Activated CD4-positive, alpha-beta T cell treated with anti-CD3 and anti-CD28 coated beads, Interleukin-2, amount 50 U/mL, for 16 hours (primary cell): ENCODE data around the gene RAB12.
"Not testable (repeated sequence)": the region's sequence is repeated elsewhere in the genome, so short reads cannot be mapped to it uniquely, and the experiment has no call there.

Experiments
- DNase-seq: peaks from one replicate; pipeline ENCODE4 v3.0.0-alpha.2; 2020

RAB12 gene, protein sequence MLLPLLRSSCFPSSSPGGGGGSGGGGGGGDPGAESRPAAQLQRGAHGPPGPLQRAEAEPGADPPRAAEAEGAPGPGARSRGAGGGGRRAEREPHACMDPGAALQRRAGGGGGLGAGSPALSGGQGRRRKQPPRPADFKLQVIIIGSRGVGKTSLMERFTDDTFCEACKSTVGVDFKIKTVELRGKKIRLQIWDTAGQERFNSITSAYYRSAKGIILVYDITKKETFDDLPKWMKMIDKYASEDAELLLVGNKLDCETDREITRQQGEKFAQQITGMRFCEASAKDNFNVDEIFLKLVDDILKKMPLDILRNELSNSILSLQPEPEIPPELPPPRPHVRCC

DNA sequence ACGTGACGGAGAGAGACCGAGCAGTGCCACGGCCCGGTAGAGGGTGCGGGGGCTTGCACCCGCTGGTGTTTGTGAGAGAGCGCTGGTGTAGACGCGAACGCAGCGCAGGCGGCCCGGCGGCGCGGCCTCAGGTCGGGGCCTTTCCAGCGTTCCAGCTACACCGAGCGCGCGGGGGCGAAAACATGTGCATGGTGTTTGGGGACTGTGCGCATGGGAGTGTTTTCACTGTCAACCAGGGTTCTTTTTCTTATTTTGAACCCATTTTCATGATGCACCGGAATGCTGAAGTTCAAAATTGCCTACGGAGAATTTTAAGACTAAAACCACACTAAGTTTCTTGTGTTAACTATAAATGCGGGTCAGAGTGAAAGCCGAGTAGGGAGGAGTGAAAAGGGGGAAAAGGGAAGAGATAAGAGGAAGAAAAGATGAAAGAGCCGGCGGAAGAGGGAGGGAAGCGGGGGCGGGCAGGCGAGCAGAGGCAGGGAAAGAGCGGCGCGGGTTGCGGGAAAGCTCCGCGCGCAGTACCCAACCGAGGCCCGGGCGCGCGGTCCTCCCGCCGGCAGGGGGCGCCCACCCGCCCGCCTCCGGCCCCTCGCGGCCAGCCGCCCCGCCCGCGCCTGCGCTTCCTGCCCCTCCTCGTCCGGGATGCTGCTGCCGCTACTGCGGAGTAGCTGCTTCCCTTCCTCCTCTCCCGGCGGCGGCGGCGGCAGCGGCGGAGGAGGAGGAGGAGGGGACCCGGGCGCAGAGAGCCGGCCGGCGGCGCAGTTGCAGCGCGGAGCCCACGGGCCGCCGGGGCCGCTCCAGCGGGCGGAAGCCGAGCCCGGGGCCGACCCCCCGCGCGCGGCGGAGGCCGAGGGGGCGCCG lies at the start of gene RAB12:
TSS of gene RAB12 (plus strand) at position 643 of the 864 bp plus-strand sequence. CDS start at position 646, 3 bp downstream.
- peak; percentile 86 for DNase-seq

DNA sequence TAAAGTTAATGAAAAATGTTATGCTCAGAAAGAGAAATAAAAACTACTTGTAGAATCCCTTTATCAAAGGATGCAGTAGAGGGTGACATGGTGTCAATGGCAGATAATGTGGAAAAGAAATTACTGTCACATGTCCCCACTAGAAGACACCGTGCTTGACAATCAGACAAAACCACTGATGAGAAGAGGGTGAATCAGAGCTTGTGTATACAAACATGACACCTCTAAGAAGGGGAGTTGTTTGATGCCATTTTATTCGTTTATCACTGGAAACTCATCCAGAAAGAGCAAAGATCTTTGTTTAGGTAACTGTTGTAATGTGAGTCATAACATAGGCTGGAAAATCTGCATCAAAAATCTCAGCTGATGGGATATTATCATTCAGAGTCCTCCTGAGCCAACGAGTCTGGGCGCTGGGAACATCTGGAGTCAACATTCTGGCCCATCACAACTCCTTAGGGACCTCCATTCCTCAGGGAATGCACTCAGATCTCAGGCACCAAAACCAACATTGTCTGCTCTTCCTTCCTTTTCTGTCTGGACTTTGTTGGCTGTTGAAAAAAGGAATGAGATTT lies 49.5 kb upstream of the RAB12 start:
- no peak for DNase-seq

DNA sequence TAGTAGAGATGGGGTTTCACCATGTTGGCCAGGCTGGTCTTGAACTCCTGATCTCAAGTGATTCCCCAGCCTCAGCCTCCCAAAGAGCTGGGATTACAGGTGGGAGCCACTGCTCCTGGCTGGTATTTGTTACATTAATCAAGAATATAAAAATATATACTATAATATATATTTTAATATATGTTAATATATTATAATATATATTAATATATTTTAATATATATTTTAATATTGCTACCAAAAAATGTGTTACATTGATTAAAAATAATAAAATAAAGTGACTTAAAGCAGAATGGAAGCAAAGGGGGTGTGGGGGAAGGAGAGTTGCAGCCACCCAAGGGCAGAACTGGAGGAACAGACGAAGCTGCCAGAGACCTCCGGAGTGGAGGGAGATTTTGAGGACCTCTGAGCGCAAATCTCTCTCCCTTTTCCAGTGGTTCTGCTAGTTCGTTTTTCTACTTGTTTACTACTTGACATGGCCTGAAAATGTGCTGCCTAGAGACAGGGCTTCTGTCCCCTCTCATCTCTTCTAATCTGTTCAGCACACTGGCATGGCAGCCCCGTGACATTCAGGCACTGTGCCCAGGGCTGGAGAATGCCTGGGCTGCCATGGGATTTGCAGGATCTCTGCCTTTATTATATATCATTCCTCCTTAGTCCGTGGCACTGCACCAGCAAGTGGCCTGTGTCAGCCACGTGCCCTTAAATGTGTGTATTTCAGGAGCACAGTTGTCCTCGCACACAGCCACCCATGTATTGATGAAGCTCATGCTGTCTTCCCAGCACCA lies 47.9 kb upstream of the RAB12 start:
- DNase-seq: no peak

DNA sequence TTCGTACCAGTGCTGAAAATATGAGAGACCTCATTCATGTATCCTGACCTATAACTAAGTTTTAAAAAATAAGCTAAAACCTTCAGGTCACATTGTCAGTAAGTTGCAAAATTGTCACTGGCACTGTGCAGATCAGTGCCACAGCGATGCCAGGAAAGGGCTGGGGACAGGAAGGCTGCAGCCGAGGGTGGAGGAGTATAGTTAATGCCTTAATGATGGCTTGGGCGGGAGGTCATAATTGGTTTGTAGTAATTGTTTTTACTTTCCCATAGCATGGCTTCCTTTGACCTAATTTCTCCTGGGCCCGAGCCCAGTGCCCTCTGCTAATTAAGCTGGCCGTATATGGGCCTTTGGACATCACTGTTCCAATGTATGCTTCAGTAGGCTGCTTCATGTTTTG lies 47.2 kb upstream of the RAB12 start:
- no peak for DNase-seq

DNA sequence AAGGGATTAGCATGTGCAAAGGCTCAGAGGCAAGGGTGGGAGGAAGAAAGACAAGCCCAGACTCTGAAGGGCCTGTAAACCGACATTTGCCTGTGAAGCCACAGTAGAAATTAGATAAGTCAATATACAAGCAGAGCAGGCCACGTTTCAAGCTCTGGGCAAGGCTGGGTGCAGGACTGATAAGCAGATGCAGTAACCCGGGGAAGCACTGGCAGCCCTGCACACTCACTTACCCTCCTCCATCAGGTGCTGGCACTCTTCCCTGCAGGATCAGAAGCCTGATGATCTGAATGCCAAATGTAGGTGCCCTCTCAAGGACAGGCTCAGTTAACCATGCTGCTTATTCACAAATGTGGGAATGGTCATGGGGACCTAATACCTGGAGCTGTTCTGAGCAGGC lies 46.3 kb upstream of the RAB12 start:
- DNase-seq: no peak

DNA sequence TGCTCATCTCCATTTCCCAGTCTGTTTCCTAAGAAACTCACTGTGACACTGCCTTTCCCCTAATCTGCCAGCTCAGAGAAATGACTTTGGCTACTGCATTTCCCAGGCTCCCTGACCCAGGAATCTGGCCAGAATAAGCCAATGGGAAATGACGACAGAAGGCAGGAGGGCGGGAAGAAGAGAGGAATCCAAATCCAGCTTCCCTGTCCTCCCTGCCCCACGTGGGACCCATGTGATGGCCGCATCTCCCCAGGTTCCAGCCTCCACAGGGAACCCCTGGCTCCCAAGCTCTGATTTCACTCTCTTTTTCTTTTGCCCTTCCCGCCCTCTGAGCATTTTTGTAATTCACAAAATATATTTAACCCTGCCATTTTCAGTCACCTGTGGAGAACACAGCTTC lies 37.8 kb upstream of the RAB12 start:
- no peak for DNase-seq

DNA sequence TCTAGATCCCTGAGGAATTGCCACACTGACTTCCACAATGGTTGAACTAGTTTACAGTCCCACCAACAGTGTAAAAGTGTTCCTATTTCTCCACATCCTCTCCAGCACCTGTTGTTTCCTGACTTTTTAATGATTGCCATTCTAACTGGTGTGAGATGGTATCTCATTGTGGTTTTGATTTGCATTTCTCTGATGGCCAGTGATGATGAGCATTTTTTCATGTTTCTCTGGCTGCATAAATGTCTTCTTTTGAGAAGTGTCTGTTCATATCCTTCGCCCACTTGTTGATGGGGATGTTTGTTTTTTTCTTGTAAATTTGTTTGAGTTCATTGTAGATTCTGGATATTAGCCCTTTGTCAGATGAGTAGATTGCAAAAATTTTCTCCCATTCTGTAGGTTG lies 35.5 kb upstream of the RAB12 start:
- not testable (repeated sequence) for DNase-seq

GRCh38 chr18:8584798-8585197 lies 24.4 kb upstream of the RAB12 start:
- DNase-seq: no peak

- no peak for DNase-seq
Observed at GRCh38 chr18:8586941-8587340, 22.3 kb upstream of the RAB12 start.

DNA sequence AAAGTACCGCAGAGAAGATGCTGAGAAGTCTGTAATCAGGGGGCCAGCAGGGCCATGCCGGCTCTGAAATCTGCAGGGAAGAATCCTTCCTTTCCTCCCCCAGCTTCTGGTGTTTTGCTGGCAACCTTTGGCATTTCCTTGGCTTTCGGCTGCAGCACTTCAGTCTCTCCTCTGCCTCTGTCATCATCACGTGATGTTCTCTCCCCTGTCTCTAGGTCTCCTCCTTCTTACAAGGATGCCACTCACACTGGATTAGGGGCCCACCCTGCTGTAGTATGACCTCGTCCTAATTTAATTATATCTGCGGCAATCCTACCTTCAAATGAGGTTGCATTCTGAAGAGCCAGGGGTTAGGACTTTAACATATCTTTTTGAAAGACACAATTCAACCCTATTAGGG lies 13.8 kb upstream of the RAB12 start:
- DNase-seq: no peak

- peak; percentile 31 for DNase-seq
Observed at GRCh38 chr18:8601277-8602032, 7.8 kb upstream of the RAB12 start.

DNA sequence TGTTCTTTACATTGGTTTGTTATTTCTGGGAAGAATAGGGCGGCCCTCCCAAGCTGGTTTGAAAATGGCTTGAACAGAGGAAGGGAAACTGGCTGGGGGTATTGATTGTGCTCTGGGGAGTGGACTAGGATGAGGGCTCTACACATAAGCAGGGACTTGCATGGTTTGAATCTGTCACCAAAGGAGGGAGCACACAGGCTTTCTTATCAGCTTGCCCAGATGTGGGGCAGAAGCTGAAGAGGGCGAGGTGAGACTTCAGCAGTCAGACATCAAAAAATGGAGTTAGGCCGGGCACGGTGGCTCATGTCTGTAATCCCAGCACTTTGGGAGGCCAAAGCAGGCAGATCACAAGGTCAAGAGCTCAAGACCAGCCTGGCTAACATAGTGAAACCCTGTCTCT lies 7.2 kb upstream of the RAB12 start:
- DNase-seq: no peak

DNA sequence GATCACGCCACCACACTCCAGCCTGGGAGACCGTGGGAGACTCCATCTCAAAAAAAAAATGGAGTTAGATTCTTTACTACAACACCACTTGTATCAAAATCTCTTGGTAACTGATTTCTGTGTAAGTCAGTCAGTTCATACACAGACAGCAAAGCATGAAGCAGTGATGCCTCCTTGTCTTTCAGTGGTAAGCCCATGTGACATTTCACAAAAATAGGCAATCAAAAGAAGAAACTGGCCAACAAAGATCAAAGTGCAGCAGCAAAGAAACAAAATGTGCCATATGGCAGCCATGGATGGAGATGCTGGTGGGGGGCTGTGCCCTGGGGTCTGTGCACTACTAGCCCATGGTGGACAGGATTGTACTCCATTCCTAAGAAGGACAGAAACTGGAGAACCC lies 6.7 kb upstream of the RAB12 start:
- DNase-seq: no peak

DNA sequence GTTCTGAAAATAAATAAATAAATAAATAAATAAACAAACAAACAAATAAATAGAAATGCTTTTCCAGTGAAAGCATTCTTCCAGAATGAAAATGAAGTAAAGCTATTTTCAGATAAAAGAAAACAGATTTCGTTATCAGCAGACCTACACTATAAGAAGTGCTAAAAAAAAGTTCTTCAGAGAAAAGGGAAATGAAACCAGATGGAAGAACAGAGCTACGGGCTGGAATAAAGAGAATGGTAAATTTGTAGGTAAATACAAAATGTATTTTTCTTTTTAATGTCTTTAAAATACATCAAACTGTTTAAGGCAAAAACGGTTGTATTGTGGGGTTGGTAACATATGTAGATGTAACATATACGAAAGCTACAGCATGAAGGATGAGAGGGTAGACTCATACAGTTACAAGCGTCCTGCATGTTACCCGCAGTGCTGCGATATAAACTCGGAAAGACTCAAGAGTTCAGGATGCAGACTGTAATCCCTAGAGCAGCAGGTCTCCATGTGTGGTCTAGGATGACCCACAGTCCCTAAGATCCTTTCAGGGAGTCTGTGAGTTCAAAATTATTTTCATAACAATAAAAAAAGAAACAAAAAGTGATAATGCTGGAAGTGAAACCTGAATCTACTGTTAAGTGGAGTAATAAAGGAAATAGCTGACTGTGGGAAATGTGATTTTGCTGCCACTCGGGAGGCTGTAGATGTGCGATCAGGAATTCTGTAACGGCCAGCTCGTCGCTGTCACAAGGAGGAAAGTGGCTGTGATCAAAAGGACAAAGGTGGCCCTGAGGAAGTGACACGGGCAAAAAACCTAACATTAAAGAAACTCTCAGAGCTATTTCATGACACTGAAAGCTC lies 5.3 kb upstream of the RAB12 start:
- no peak for DNase-seq

DNA sequence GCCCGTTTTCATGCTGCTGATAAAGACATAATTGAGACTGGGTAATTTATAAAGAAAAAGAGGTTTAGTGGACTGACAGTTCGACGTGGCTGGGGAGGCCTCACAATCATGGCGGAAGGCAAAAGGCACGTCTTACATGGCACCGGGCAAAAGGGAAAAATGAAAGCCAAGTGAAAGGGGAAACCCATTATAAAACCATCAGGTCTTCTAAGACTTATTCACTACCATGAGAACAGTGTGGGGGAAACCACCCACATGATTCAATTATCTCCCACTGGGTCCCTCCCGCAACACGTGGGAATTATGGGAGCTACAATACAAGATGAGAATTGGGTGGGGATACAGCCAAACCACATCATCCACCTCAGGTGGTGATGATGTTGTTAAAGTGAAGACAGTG lies 3.3 kb upstream of the RAB12 start:
- DNase-seq: no peak

GRCh38 chr18:8607776-8608742 lies 1.2 kb upstream of the RAB12 start:
- DNase-seq: no peak

- DNase-seq: no peak
Observed at GRCh38 chr18:8609659-8610458, 622 bp downstream of the RAB12 start.

GRCh38 chr18:8610459-8610851 lies 1.2 kb downstream of the RAB12 start:
- DNase-seq: peak; percentile 14

- no peak for DNase-seq
Observed at GRCh38 chr18:8611916-8612576, 2.8 kb downstream of the RAB12 start.
